Adrenal gland (tissue), 12 donors: ENCODE measurements around the gene VDAC1. TPM values are rescaled to one million over a fixed set of nuclear protein-coding genes. Genes with fewer than 3 reads are reported as not detected.
"Not testable (repeated sequence)": the region's sequence is repeated elsewhere in the genome, so short reads cannot be mapped to it uniquely, and the experiment has no call there.

Experiments used
- DNase-seq, 7 donors: peaks; one replicate each; pipeline ENCODE4 v3.0.0-alpha.2; 2019 to 2020
- H3K27ac ChIP-seq, 5 donors: fragments of 200-600 bp; sonication (generic) in 4 of 5; 1 replicate in 3 of 5; 2 replicates in 2 of 5; pipeline versions ENCODE4 v1.5.1 to v1.8.0; 2016 to 2020; ENCODE audit warnings: mild to moderate bottlenecking in 1 of 5
- H3K27me3 ChIP-seq: fragments of 200-600 bp; 2 replicates; pipeline ENCODE4 v1.8.0; 2021
- H3K36me3 ChIP-seq, 2 donors: fragments of 200-600 bp; replicated peaks in 1 of 2; 1 replicate in 1 of 2; 2 replicates in 1 of 2; pipeline versions ENCODE4 v1.5.1 to v1.8.0; 2018 to 2022
- H3K4me1 ChIP-seq, 2 donors: fragments of 200-600 bp; replicated peaks in 1 of 2; 1 replicate in 1 of 2; 2 replicates in 1 of 2; pipeline versions ENCODE4 v1.5.1 to v1.8.0; 2018 to 2021
- H3K4me3 ChIP-seq, 4 donors: fragments of 200-600 bp; sonication (generic) in 3 of 4; one replicate each; pipeline ENCODE4 v1.5.1; 2016 to 2018
- H3K9me3 ChIP-seq, 3 donors: fragments of 200-600 bp; sonication (generic) in 1 of 3; replicated peaks in 1 of 3; 1 replicate in 2 of 3; 2 replicates in 1 of 3; pipeline versions ENCODE4 v1.5.1 to v1.8.0; 2016 to 2021
- CTCF ChIP-seq, 6 experiments: fragments of 450-650 bp in 4 of 6; fragments of 200-600 bp in 2 of 6; sonication (generic) in 1 of 6; IDR thresholded peaks; 1 replicate in 5 of 6; 2 replicates in 1 of 6; pipeline versions ENCODE4 v1.5.1 to v1.8.0; 2016 to 2021; ENCODE audit warnings: antibody characterized with exemption in 6 of 6, mild to moderate bottlenecking in 2 of 6, moderate library complexity in 1 of 6
- POLR2A ChIP-seq, 2 donors: fragments of 450-650 bp; IDR thresholded peaks; one replicate each; pipeline ENCODE4 v1.6.1; 2017; ENCODE audit warnings: antibody characterized with exemption in 2 of 2, mild to moderate bottlenecking in 2 of 2, moderate library complexity in 1 of 2
- WGBS, 4 donors: extraction: QIAGEN DNeasy Blood & Tissue Kit in 2 of 4; methylation state at CpG; one replicate each; pipeline versions ENCODE4 v1.1.5 to v1.1.7; 2013 to 2017; 5-methylcytosine and 5-hydroxymethylcytosine counted together
- intact Hi-C, 2 donors: fragments of 100-400 bp; cut with DNase I; formaldehyde crosslinking; loops; one replicate each; pipeline versions ENCODE4 v1.14.1 to v1.15.0; 2022 to 2023
- polyA plus RNA-seq, 3 donors: library from polyadenylated mRNA; stranded (reverse); fragments of 200-250 nt in 2 of 3; fragments of 350-450 nt in 1 of 3; fragmentation: Illumina TruSeq in 1 of 3; extraction: RNeasy Lipid Tissue Mini Kit (QIAGEN cat#74804) in 1 of 3; gene quantifications; one replicate each; pipeline ENCODE4 v1.2.3, GENCODE V29; 2013 to 2014
- total RNA-seq, 9 donors: library from RNA; depleted of rRNA in 4 of 9; stranded (reverse); fragments of >200 nt in 4 of 9; fragments of 120-200 nt in 1 of 9; fragmentation: NEBNext Ultra II Directional in 1 of 9; extraction: Animal tissue kit (Norgen Biotek cat#: 25700) in 1 of 9; gene quantifications; one replicate each; pipeline versions ENCODE4 v1.1.0 to v1.2.4, GENCODE V29; 2013 to 2023
- donor health status: healthy with polysubstance abuse.
- donor health status: Bipolar disorder and iron deficiency.
- donor health status: DM: yes; HTN: yes; CAD: no.
- donor health status: DM: no; HTN: no; CAD: no.
- donor health status: DM: no; HTN: no; CAD: no.
- donor health status: DM: yes; HTN: yes; CAD: no.

VDAC1 gene
- total and polyA plus RNA-seq, 12 donors: 66.0 to 476 (median 136) TPM

DNA sequence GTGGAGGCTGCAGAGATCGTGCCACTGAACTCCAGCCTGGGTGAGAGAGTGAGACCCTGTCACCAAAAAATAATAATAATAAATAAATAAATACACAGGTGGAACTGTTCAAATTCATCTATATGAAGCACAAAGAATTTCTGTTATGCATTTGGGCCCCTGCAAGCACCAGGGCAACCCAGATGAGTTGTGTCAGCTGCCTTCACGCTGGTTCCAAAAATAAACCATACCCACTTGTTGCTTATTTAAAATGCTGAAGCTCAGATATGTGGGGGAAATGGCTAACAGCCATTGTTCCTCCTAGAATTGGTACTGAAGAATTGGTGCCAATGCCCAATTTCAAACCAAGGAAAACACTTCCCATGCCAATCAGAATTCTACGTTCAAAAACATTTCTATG lies 25.8 kb downstream of the VDAC1 start:
- Histone ChIP-seq H3K36me3 (peaks cover 0 to 59% of the 10 kb centered on the region in 2 donors), H3K4me3 (no peak overlapping the region), H3K9me3 (no peaks in the 10 kb centered on the region), H3K27ac (no peak overlapping the region), H3K27me3 (no peaks in the 10 kb centered on the region), H3K4me1 (peaks cover 0 to 4% of the 10 kb centered on the region in 2 donors)
- 76 to 97% (median 94%) methylated on average over 3 of the region's 3 CpGs for WGBS, 4 donors
- intact Hi-C loops: no loop called here
- no peak for TF ChIP-seq POLR2A (IDR thresholded peaks at IDR 0.05)
- no peak for TF ChIP-seq CTCF (IDR thresholded peaks at IDR 0.05)
- DNase-seq: no peak

- intact Hi-C loops: no loop called here
- TF ChIP-seq CTCF (IDR thresholded peaks at IDR 0.05) (no peak), POLR2A (IDR thresholded peaks at IDR 0.05) (no peak)
- no peaks in the 10 kb centered on the region for H3K9me3 ChIP-seq
- no peaks in the 10 kb centered on the region for H3K27me3 ChIP-seq
- H3K27ac ChIP-seq: peak overlapping the region in 1 of 5 donors; percentile 6
- 39 to 61% (median 48%) methylated on average over 1 of the region's 1 CpG for WGBS, 4 donors
- peaks cover 0 to 61% of the 10 kb centered on the region in 2 donors for H3K36me3 ChIP-seq
- DNase-seq: no peak
- no peak overlapping the region for H3K4me3 ChIP-seq
- H3K4me1 ChIP-seq: peaks cover 0 to 4% of the 10 kb centered on the region in 2 donors
Observed at GRCh38 chr5:133977858-133978257, 26.9 kb downstream of the VDAC1 start.

DNA sequence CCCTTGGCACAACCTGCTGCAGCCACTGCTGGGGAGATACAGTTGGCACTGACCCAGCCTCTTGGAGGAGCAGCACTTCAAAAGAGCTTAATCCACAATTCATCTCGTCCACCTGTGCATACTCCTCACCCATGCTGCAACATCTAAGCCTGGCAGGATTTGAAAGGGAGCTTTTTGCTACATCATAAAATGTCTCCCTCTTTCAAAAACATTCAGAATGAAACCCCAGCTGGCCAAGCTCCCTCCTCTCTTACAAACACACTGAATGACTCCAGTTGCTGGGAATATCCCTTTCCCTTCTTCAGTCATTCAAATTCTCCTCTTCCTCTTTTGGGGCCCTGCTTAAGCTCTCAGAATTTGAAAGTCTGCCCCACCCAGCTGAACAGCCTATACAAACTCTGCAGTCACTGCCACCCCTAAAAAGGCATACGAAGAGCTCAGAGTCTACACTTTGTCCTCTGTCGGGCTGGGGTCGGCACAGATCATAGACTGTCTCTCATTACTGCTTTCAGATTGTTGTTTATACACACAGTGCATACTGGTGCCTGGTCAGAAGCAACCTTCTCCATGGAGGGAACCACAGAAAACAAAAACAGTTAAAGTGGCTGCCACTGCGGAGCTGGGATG lies 27.5 kb downstream of the VDAC1 start:
- Histone ChIP-seq H3K4me1 (peaks cover 0 to 4% of the 10 kb centered on the region in 2 donors), H3K9me3 (no peaks in the 10 kb centered on the region), H3K36me3 (peaks cover 0 to 62% of the 10 kb centered on the region in 2 donors), H3K4me3 (no peak overlapping the region), H3K27me3 (no peaks in the 10 kb centered on the region), H3K27ac (peak overlapping the region in 1 of 5 donors; percentile 6)
- intact Hi-C loops: no loop called here
- TF ChIP-seq CTCF (IDR thresholded peaks at IDR 0.05) (no peak), POLR2A (IDR thresholded peaks at IDR 0.05) (no peak)
- 72 to 83% (median 82%) methylated on average over 5 of the region's 5 CpGs for WGBS, 4 donors
- DNase-seq: peak in 2 of 7 donors; percentile 14 to 43

GRCh38 chr5:133975546-133975945 lies 29.2 kb downstream of the VDAC1 start:
- H3K4me3 ChIP-seq, H3K27ac ChIP-seq, H3K9me3 ChIP-seq, H3K4me1 ChIP-seq, intact Hi-C loops, H3K27me3 ChIP-seq: not testable (repeated sequence)
- 93 to 95% (median 95%) methylated on average over 9 to 16 of the region's 16 CpGs for WGBS, 4 donors
- peaks cover 0 to 64% of the 10 kb centered on the region in 2 donors for H3K36me3 ChIP-seq
- DNase-seq: peak in 1 of 7 donors; percentile 5

GRCh38 chr5:133974142-133974541 lies 30.6 kb downstream of the VDAC1 start:
- Histone ChIP-seq H3K4me1 (peaks cover 5 to 11% of the 10 kb centered on the region in 2 donors), H3K4me3 (no peak overlapping the region), H3K9me3 (no peaks in the 10 kb centered on the region), H3K27ac (no peak overlapping the region), H3K27me3 (no peaks in the 10 kb centered on the region), H3K36me3 (peaks cover 0 to 64% of the 10 kb centered on the region in 2 donors)
- DNase-seq: peak in 2 of 7 donors; percentile 2 to 37
- intact Hi-C loops: no loop called here
- no peak for TF ChIP-seq POLR2A (IDR thresholded peaks at IDR 0.05)
- TF ChIP-seq CTCF (IDR thresholded peaks at IDR 0.05): no peak
- 84 to 91% (median 90%) methylated on average over 6 of the region's 6 CpGs for WGBS, 4 donors
